Measurements from ENCODE around the gene YIPF6.

DNA sequence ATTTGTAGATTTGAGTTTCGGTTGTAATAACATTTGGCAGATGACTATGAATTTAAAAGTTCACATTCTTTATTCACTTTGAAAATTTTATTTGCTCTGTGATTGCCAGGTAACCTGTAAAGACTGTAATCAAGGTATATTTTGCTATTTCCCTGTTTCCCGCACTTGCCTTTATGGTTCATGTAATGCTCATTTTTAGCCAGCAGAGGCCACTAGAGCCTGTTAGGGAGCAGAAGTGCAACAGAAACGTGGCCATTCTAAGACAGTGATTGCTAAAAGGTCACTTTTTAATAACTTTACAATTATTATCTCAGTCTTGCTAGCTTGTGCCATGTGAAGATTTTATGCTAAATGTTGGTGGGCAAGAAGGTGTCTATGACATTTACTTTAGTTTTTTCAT lies 12.4 kb downstream of the YIPF6 start:
- TF ChIP-seq, protein P1, sequence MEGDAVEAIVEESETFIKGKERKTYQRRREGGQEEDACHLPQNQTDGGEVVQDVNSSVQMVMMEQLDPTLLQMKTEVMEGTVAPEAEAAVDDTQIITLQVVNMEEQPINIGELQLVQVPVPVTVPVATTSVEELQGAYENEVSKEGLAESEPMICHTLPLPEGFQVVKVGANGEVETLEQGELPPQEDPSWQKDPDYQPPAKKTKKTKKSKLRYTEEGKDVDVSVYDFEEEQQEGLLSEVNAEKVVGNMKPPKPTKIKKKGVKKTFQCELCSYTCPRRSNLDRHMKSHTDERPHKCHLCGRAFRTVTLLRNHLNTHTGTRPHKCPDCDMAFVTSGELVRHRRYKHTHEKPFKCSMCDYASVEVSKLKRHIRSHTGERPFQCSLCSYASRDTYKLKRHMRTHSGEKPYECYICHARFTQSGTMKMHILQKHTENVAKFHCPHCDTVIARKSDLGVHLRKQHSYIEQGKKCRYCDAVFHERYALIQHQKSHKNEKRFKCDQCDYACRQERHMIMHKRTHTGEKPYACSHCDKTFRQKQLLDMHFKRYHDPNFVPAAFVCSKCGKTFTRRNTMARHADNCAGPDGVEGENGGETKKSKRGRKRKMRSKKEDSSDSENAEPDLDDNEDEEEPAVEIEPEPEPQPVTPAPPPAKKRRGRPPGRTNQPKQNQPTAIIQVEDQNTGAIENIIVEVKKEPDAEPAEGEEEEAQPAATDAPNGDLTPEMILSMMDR (IDR thresholded peaks at IDR 0.05), result peak; percentile 53 to 57
- TF ChIP-seq POLR2A (IDR thresholded peaks at IDR 0.05) (no peak), EP300 (IDR thresholded peaks at IDR 0.05) (no peak), POLR2AphosphoS5 (IDR thresholded peaks at IDR 0.05) (no peak)
